Measurements from ENCODE around the gene JAG1.

Gene JAG1

GRCh38 chr20:10681494-10681893, 7.7 kb upstream of the JAG1 start:
- Mint-ChIP-seq H3K36me3 (no peaks in the 10 kb centered on the region), H3K4me1 (no peaks in the 10 kb centered on the region), H3K27me3 (peaks cover 10% of the 10 kb centered on the region), H3K4me3 (no peak overlapping the region), H3K9me3 (no peaks in the 10 kb centered on the region), H3K27ac (no peak overlapping the region)
- no peak for DNase-seq (ENCODE audit: low spot score in 2 of 2)
- no peak for ATAC-seq (ENCODE audit: low read depth)

DNA sequence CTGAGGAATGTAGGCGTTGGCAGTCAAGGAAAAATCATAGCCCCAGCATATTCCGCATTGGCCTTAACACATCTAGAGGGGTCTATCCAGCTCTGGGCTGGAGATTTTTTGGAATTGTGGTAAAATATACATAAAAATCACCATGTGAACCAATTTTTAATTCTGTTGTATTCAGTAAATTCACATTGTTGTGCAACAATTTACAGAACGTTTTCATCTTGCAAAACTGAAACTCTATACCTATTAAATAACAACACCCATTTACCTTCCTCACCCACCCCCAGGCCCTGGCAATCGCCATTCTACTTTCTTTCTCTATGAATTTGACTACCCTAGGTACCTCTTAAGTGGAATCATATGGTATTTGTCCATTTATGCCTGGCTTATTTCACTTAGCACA, 6.8 kb upstream of the JAG1 start:
- ATAC-seq (ENCODE audit: low read depth) = no peak
- no peaks in the 10 kb centered on the region for H3K36me3 Mint-ChIP-seq
- no peaks in the 10 kb centered on the region for H3K4me1 Mint-ChIP-seq
- peaks cover 11% of the 10 kb centered on the region for H3K27me3 Mint-ChIP-seq
- no peak overlapping the region for H3K27ac Mint-ChIP-seq
- no peaks in the 10 kb centered on the region for H3K9me3 Mint-ChIP-seq
- no peak overlapping the region for H3K4me3 Mint-ChIP-seq
- no peak for DNase-seq (ENCODE audit: low spot score in 2 of 2)

- H3K4me1 Mint-ChIP-seq = peaks cover 5% of the 10 kb centered on the region
- H3K36me3 Mint-ChIP-seq = no peaks in the 10 kb centered on the region
- no peak overlapping the region for H3K4me3 Mint-ChIP-seq
- no peaks in the 10 kb centered on the region for H3K9me3 Mint-ChIP-seq
- DNase-seq (ENCODE audit: low spot score in 2 of 2) = no peak
- no peak overlapping the region for H3K27ac Mint-ChIP-seq
- no peak for ATAC-seq (ENCODE audit: low read depth)
- peaks cover 16% of the 10 kb centered on the region for H3K27me3 Mint-ChIP-seq
These were observed 5.5 kb upstream of the JAG1 start for GRCh38 chr20:10679269-10679668.

DNA sequence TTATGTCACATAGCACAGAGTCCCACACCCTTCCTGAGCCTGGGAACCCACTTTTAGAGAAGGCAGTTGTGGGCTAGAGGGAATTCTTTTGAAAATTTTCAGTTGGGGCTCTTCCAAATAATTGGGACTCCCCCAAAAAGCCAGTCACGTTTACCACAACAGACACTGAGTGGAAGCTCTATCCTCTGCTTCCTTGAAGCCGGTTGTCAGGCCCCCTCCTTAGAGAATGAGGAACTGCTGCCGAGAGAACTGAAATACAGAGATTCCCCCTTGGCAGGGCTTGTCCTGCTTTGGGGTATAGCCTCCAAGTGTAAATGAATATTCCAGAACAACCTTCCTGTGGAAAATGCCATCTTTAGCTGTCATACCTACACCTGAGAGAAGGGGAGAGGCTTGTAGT, 2.7 kb upstream of the JAG1 start:
- Mint-ChIP-seq H3K4me1 (peaks cover 9% of the 10 kb centered on the region), H3K36me3 (no peaks in the 10 kb centered on the region), H3K27me3 (peaks cover 17% of the 10 kb centered on the region), H3K4me3 (no peak overlapping the region), H3K27ac (no peak overlapping the region), H3K9me3 (no peaks in the 10 kb centered on the region)
- DNase-seq (ENCODE audit: low spot score in 2 of 2) (no peak), ATAC-seq (ENCODE audit: low read depth) (no peak)

- peaks cover 19% of the 10 kb centered on the region for H3K4me1 Mint-ChIP-seq
- peak overlapping the region; percentile 63 for H3K4me3 Mint-ChIP-seq
- H3K27me3 Mint-ChIP-seq = peaks cover 19% of the 10 kb centered on the region
- no peak for DNase-seq (ENCODE audit: low spot score in 2 of 2)
- no peaks in the 10 kb centered on the region for H3K36me3 Mint-ChIP-seq
- no peak for ATAC-seq (ENCODE audit: low read depth)
- no peak overlapping the region for H3K27ac Mint-ChIP-seq
- no peaks in the 10 kb centered on the region for H3K9me3 Mint-ChIP-seq
These were observed 1.6 kb upstream of the JAG1 start for GRCh38 chr20:10675450-10675848.

DNA sequence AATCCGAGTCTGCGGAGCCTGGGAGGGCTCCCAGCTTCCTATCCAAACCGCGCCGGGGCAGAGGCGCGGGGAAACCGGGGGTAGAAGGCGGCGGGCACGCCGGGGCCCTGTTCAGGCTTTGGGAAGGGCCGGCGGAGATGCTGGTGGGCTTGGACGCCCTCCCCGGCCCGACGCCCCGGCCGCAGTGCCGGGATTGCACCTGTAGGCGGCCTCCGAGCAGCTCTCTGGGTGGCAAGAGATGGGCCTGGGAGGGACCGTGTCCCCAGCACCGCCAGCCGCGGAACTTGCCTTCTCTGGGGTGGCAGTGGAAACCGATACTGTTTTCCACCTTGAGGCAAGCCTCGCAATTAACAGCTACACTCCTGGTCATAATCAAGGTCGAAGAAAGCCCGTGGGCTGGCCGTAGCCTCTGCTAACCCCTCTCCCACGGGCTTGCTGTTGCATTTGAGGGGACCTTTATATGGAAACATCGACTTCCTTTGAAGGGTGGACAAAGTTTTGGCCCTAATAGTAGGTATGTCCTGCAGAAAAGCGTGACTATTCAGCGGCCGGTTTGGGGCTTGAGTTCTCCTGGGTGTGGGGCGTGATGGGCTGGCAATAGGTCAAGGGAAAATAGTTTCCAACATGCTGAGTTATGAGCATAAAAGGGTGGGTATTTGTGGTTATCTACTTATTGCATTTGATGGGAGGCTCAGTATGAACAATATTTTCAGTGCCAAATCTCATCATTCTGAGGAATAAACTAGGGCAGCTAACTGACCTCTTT, 1.1 kb upstream of the JAG1 start:
- Mint-ChIP-seq H3K27me3 (peaks cover 21% of the 10 kb centered on the region), H3K27ac (no peak overlapping the region), H3K4me1 (peaks cover 23% of the 10 kb centered on the region), H3K9me3 (no peaks in the 10 kb centered on the region), H3K4me3 (peak overlapping the region; percentile 63), H3K36me3 (no peaks in the 10 kb centered on the region)
- peak in 1 of 2 donors; percentile 20 for DNase-seq (ENCODE audit: low spot score in 2 of 2)
- peak; percentile 16 for ATAC-seq (ENCODE audit: low read depth)

DNA sequence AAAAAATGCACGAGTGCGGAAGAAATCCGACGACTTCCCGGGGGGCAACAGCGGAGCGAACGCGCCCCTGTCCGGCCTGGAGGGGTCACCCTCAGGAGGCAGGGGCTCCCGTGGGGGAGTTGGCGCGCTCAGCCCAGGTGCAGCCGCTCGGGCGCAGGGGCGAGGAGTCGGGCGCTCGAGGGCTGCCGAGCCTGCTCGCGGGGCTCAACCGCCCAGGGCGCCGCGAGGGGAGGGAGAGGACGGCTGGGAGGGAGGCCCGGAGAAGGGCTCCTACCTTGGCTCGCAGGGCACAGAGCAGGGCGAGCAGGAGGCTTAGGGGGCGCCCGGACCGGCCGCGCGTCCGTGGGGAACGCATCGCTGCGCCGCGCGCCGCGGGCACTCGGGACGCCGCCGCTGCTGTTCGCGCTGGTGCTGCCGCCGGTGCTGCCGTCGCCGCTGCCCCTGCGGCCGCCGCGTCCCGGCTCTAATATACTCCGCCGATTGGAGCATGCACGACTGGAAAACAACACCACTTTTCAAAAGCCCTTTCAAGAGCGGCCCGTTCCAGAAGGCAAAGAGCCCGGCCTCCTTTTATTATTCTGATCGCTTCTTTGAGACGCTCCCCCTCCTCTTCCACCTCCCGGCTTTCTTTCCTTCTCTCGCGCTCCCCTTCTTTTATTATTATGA, 490 bp downstream of the JAG1 start:
- H3K4me1 Mint-ChIP-seq = peaks cover 23% of the 10 kb centered on the region
- peak overlapping the region; percentile 79 for H3K4me3 Mint-ChIP-seq
- no peaks in the 10 kb centered on the region for H3K9me3 Mint-ChIP-seq
- no peaks in the 10 kb centered on the region for H3K36me3 Mint-ChIP-seq
- ATAC-seq (ENCODE audit: low read depth) (no peak), DNase-seq (ENCODE audit: low spot score in 2 of 2) (peak in 1 of 2 donors; percentile 19)
- peaks cover 22% of the 10 kb centered on the region for H3K27me3 Mint-ChIP-seq
- no peak overlapping the region for H3K27ac Mint-ChIP-seq

DNA sequence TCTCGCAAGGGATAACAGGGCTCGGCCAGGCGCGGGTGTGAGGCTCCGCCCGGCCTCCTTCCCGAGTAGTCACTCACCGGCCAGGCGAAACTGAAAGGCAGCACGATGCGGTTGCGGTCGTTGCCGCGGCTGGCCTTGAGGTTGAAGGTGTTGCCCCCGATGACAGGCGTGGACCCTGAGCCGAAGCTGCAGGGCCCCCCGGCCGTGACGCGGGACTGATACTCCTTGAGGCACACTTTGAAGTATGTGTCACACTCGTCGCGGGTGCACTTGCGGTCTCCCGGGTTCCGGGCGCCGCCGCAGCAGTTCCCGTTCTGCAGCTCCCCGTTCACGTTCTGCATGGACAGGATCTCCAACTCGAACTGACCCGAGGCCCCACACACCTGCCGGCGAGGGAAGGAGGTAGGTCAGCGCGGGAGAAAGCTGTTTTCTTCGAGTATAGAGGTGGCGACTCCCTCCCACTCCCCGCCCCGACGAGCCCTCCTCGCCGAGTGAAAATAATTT, 1.1 kb downstream of the JAG1 start:
- peak overlapping the region; percentile 73 for H3K4me3 Mint-ChIP-seq
- H3K36me3 Mint-ChIP-seq = no peaks in the 10 kb centered on the region
- peaks cover 23% of the 10 kb centered on the region for H3K4me1 Mint-ChIP-seq
- H3K27me3 Mint-ChIP-seq = peaks cover 20% of the 10 kb centered on the region
- ATAC-seq (ENCODE audit: low read depth) (no peak), DNase-seq (ENCODE audit: low spot score in 2 of 2) (no peak)
- H3K27ac Mint-ChIP-seq = no peak overlapping the region
- H3K9me3 Mint-ChIP-seq = no peaks in the 10 kb centered on the region

DNA sequence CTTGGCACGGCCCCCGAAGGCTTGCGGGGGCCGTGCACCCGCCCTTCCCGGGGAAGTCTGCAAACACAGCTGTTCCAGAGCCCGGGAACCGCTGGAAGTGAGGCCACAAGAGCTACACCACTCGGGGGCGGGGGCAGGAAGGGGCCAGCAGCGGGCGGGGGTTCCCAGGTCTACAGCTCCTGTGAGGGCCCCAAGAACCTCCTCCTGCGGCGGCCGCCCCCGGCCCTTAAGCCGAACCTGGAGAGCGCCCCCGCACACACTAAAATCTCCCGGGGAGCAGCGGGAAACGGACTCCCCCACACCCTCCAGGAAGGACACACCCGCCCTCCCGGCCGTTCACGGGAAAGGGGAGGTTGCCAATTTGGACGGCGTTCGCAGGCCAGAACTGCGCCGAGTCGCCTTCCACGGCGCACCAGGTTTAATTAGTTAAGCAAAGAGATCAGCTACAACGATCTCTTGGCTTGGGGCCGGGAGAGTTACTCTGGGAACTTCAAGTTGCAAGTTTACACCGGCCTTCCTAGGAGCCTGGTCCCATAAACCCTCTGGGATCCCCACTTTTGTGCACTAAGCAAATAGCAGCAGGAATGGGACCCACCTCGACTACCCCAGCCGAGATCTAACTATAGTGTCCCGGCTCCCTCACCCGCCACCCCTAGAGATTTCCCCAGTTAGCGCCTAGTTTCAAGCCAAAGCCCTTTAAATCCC, 1.7 kb downstream of the JAG1 start:
- Mint-ChIP-seq H3K36me3 (no peaks in the 10 kb centered on the region), H3K9me3 (no peaks in the 10 kb centered on the region), H3K27me3 (peaks cover 18% of the 10 kb centered on the region), H3K4me3 (peak overlapping the region; percentile 73), H3K4me1 (peaks cover 23% of the 10 kb centered on the region), H3K27ac (no peak overlapping the region)
- DNase-seq (ENCODE audit: low spot score in 2 of 2) = no peak
- no peak for ATAC-seq (ENCODE audit: low read depth)

DNA sequence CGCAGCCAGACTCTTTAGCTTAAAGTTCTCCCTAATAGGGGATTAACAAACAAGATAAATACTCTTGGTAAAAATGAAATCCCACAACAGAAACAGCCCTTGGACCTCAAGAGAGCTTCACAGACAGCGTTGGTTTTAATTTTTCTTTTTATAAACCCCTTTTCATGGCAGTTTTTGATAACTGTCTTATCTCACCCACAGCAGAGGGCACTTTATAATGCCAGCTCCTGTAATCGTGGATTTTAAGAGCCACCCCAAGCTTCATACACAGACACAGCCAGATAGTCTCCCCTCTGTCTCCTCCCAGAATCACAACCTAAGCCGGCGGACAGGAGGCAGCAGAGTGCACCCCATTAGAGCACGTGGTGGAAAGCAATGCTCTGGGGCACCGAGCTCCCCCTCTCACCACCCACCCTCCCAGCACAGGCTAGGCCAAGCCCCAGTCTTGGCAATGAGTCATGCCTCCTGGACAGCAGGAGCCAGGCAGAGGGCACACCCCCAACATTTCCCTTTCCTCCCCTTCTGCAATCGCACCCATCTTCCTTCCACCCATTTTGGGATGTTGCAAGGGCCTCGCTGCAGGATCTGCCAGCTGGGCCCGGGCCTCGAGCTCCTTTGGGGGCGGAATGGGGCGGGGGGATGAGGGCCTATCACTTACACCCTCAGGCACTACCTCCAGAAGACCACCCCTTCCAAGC, 2.4 kb downstream of the JAG1 start:
- ATAC-seq (ENCODE audit: low read depth) = peak; percentile 35

DNA sequence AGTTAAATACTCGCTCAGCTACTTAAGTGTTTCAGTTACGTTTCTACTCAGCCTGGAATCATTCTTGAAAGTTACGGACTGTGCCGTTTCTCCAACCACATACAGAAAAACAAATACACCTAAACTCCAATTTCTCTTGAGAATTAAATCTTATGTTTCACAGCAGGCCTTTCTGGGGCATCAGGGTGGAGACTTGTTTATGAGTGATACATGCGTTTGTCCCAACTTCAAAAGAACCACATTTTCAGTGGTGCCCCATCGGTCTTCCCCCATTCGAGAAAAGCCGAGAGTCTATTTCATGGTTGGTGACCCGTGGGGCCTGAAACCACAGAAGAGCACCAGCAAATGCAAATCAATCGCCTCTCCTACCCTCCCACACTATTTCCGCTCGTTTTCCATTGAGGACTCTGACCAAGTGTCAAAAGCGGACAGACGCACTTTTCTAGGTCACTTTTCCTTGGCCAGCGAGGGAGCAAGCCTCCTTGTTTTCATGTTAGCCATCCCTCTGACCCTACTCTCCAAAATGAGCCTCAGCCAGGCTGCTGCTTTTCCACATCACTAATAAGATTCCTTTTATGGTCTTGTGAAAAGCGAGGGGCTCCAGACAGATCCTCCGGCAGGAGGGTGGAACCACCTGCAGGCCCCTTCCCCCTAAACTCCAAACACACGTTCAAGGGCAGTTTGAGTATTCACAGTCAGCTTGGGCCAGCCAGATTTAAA, 3.1 kb downstream of the JAG1 start:
- DNase-seq (ENCODE audit: low spot score in 2 of 2) = no peak
- H3K4me3 Mint-ChIP-seq = no peak overlapping the region
- no peak overlapping the region for H3K27ac Mint-ChIP-seq
- peaks cover 23% of the 10 kb centered on the region for H3K4me1 Mint-ChIP-seq
- no peaks in the 10 kb centered on the region for H3K9me3 Mint-ChIP-seq
- peaks cover 21% of the 10 kb centered on the region for H3K27me3 Mint-ChIP-seq
- no peaks in the 10 kb centered on the region for H3K36me3 Mint-ChIP-seq
- peak; percentile 13 for ATAC-seq (ENCODE audit: low read depth)

More for the DNA sequence above, 2.4 kb downstream of the JAG1 start:
- Mint-ChIP-seq H3K36me3 (no peaks in the 10 kb centered on the region), H3K27me3 (peaks cover 18% of the 10 kb centered on the region), H3K27ac (no peak overlapping the region), H3K4me1 (peaks cover 23% of the 10 kb centered on the region), H3K4me3 (peak overlapping the region; percentile 50), H3K9me3 (no peaks in the 10 kb centered on the region)
- no peak for DNase-seq (ENCODE audit: low spot score in 2 of 2)

- Mint-ChIP-seq H3K9me3 (no peaks in the 10 kb centered on the region), H3K36me3 (no peaks in the 10 kb centered on the region), H3K27ac (no peak overlapping the region), H3K27me3 (peaks cover 17% of the 10 kb centered on the region), H3K4me1 (peaks cover 20% of the 10 kb centered on the region), H3K4me3 (no peak overlapping the region)
- ATAC-seq (ENCODE audit: low read depth) (no peak), DNase-seq (ENCODE audit: low spot score in 2 of 2) (no peak)
These were observed 3.9 kb downstream of the JAG1 start for GRCh38 chr20:10669843-10670446.
